GM12874 (cell line): Measurements from ENCODE around the gene SORCS2.

Experiments used
- TF ChIP-seq, protein P1 (sequence below): IDR thresholded peaks from 2 replicates; pipeline ENCODE4 v1.5.1; 2011; ENCODE audit warnings: low read depth, mild to moderate bottlenecking, control low read depth, low read length, moderate library complexity; ENCODE audit not compliant: insufficient read depth

Gene SORCS2

DNA sequence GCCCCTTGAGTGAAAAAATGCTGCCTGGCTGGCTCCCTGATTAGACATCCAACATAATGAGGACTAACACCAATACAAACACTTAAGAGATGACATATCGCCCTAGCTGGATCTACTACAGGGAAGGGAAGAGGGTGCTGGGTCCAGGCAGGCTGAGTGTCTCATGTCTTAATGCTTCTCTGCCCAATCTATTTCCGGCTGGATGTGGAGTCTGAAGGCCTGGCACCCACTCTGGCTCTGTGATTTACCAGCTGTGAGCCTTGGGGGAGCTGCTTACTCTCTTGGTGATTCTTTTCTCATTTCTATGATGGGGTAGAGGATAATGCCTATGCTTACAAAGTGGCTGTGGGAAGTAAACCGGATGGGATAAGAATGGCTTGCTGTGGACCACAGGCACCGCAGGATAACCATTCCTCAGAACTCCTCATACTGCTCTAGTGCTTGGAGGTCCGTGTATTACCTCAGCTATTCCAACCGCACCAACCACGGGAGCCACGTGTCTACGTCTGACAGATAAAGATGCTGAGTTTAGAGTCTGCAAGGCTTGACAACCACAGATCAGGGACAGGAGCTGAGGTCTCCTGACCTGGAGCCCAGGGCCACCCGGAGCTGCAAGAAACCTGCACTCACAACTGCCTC is 585.7 kb downstream of the SORCS2 start:
- TF ChIP-seq, protein P1, sequence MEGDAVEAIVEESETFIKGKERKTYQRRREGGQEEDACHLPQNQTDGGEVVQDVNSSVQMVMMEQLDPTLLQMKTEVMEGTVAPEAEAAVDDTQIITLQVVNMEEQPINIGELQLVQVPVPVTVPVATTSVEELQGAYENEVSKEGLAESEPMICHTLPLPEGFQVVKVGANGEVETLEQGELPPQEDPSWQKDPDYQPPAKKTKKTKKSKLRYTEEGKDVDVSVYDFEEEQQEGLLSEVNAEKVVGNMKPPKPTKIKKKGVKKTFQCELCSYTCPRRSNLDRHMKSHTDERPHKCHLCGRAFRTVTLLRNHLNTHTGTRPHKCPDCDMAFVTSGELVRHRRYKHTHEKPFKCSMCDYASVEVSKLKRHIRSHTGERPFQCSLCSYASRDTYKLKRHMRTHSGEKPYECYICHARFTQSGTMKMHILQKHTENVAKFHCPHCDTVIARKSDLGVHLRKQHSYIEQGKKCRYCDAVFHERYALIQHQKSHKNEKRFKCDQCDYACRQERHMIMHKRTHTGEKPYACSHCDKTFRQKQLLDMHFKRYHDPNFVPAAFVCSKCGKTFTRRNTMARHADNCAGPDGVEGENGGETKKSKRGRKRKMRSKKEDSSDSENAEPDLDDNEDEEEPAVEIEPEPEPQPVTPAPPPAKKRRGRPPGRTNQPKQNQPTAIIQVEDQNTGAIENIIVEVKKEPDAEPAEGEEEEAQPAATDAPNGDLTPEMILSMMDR: no peak

GRCh38 chr4:7778510-7779431 is 586.4 kb downstream of the SORCS2 start:
- TF ChIP-seq, protein P1: no peak

- TF ChIP-seq, protein P1: no peak
Measured at GRCh38 chr4:7779432-7779768, 587.1 kb downstream of the SORCS2 start.

GRCh38 chr4:7780751-7781348 is 588.5 kb downstream of the SORCS2 start:
- TF ChIP-seq, protein P1: no peak

- TF ChIP-seq, protein P1: no peak
Measured at GRCh38 chr4:7781366-7781765, 589.0 kb downstream of the SORCS2 start.

DNA sequence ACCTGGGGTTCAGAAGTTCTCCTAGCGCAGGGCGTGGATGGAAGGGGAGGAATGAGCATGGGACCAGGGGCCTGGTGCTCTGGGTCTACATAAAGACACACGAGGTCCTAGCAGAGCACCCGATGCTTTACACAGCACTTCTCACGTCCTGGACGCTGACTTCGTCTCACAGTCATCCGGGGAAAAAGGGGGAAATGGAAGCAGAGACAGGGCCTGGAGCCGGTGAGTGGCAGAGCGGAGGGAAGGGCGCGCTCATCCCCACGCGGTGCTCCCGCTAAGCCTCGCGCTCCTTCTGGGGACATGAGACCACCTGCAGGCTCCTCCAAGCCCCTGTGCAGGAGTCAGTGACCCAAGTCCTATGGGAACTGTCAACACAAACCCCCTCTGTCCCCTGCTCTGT is 589.7 kb downstream of the SORCS2 start:
- TF ChIP-seq, protein P1: no peak

GRCh38 chr4:7782783-7783182 is 590.4 kb downstream of the SORCS2 start:
- TF ChIP-seq, protein P1: no peak
